Endothelial cell of umbilical vein (primary cell): Measurements from ENCODE around the gene LGALSL. TPM values are rescaled to one million over a fixed set of nuclear protein-coding genes. Genes with fewer than 3 reads are reported as not detected.

ENCODE experiments used
- BruUV-seq: library from RNA; stranded (reverse); fragments of 400-500 nt; replicated peaks from 2 replicates; lab custom pipeline; 2021; lab: Mats Ljungman, UMichigan
- CTCF ChIA-PET: fragments of 300-600, 350-600 bp; sonication (Branson Sonifier 250); formaldehyde crosslinking; loops from one replicate; lab custom pipeline; 2021; ENCODE audit warnings: antibody characterized with exemption, inconsistent platforms; lab: Charles Lee
- POLR2A ChIA-PET: fragments of 300-600, 350-600 bp; sonication (Branson Sonifier 250); formaldehyde crosslinking; loops from one replicate; lab custom pipeline; 2021; ENCODE audit warnings: antibody characterized with exemption, inconsistent platforms; lab: Charles Lee
- DNase-seq: peaks from one replicate; pipeline ENCODE4 v3.0.0-alpha.2; 2011; ENCODE audit warnings: low read depth, low spot score
- FAIRE-seq: peaks from 2 replicates; lab custom pipeline; 2011; peaks lifted over from hg19 to GRCh38; lab: Jason Lieb, UNC
- H2AFZ ChIP-seq: 2 replicates; pipeline ENCODE4 v1.6.0; 2012; ENCODE audit warnings: low read depth, low read length, control low read depth, inconsistent platforms
- H3K27ac ChIP-seq: 2 replicates; pipeline ENCODE4 v1.5.1; 2011; ENCODE audit warnings: low read depth, mild to moderate bottlenecking, control low read depth, low read length, moderate library complexity; ENCODE audit not compliant: insufficient read depth
- H3K27me3 ChIP-seq, 2 experiments: 2 replicates each; pipeline versions ENCODE4 v1.6.0 to v1.6.1; 2011; ENCODE audit warnings: low read length in 2 of 2, mixed read lengths in 1 of 2; ENCODE audit not compliant: control insufficient read depth in 2 of 2, insufficient read depth in 2 of 2
- H3K36me3 ChIP-seq, 2 experiments: 2 replicates in 1 of 2; 3 replicates in 1 of 2; pipeline ENCODE4 v1.5.1; 2011; ENCODE audit warnings: low read length in 2 of 2, mild to moderate bottlenecking in 1 of 2, moderate library complexity in 1 of 2; ENCODE audit not compliant: control insufficient read depth in 2 of 2, insufficient read depth in 2 of 2; ENCODE audit errors: extremely low read depth in 1 of 2
- H3K4me1 ChIP-seq: 3 replicates; pipeline ENCODE4 v1.5.1; 2011; ENCODE audit warnings: mild to moderate bottlenecking, low read length; ENCODE audit not compliant: control insufficient read depth, insufficient read depth; ENCODE audit errors: extremely low read depth
- H3K4me2 ChIP-seq: 2 replicates; pipeline ENCODE4 v1.6.1; 2011; ENCODE audit warnings: low read length, control low read depth, mixed read lengths; ENCODE audit not compliant: insufficient read depth
- H3K4me3 ChIP-seq, 3 experiments: fragments of 200-600 bp in 1 of 3; sonication (generic), shearing (Covaris generic) in 1 of 3; replicated peaks in 1 of 3; 2 replicates each; pipeline ENCODE4 v1.5.1; 2011 to 2016; ENCODE audit warnings: control low read depth in 3 of 3, low read length in 3 of 3, mild to moderate bottlenecking in 2 of 3, inconsistent platforms in 1 of 3, low read depth in 1 of 3, moderate library complexity in 1 of 3; ENCODE audit not compliant: insufficient read depth in 1 of 3
- H3K79me2 ChIP-seq: 2 replicates; pipeline ENCODE4 v1.6.0; 2012; ENCODE audit warnings: low read length, inconsistent platforms; ENCODE audit not compliant: control insufficient read depth, insufficient read depth
- H3K9ac ChIP-seq: replicated peaks from 2 replicates; pipeline ENCODE3; 2011; ENCODE audit warnings: low read length, control low read depth; ENCODE audit not compliant: insufficient read depth; ENCODE audit errors: extremely low read depth
- H3K9me1 ChIP-seq: replicated peaks from 3 replicates; pipeline ENCODE4 v1.6.0; 2011; ENCODE audit warnings: mild to moderate bottlenecking, low read length; ENCODE audit not compliant: control insufficient read depth, insufficient read depth; ENCODE audit errors: extremely low read depth
- H3K9me3 ChIP-seq: replicated peaks from 2 replicates; pipeline ENCODE4 v1.5.1; 2012; ENCODE audit warnings: low read length, inconsistent platforms; ENCODE audit not compliant: control insufficient read depth, insufficient read depth
- H4K20me1 ChIP-seq: replicated peaks from 2 replicates; pipeline ENCODE3; 2011; ENCODE audit warnings: mild to moderate bottlenecking, low read length; ENCODE audit not compliant: control insufficient read depth, insufficient read depth; ENCODE audit errors: extremely low read depth
- EZH2 ChIP-seq: IDR thresholded peaks from 2 replicates; pipeline ENCODE4 v1.6.1; 2012; ENCODE audit warnings: borderline replicate concordance, low read depth, mild to moderate bottlenecking, moderate library complexity, low read length, inconsistent platforms; ENCODE audit not compliant: severe bottlenecking
- FOS ChIP-seq: IDR thresholded peaks from 2 replicates; pipeline ENCODE4 v1.6.1; 2011; ENCODE audit warnings: mild to moderate bottlenecking, low read length, moderate library complexity, borderline replicate concordance; ENCODE audit not compliant: insufficient read depth
- JUN ChIP-seq: IDR thresholded peaks from 2 replicates; pipeline ENCODE4 v1.6.1; 2011; ENCODE audit warnings: borderline replicate concordance, low read depth; ENCODE audit not compliant: insufficient read length, insufficient read depth
- MAX ChIP-seq: IDR thresholded peaks from 2 replicates; pipeline ENCODE4 v1.6.1; 2011; ENCODE audit not compliant: insufficient read depth, insufficient read length
- POLR2A ChIP-seq: IDR thresholded peaks from 2 replicates; pipeline ENCODE4 v1.6.1; 2012; ENCODE audit warnings: low read depth, mild to moderate bottlenecking, control low read depth, low read length
- POLR2AphosphoS5 ChIP-seq: IDR thresholded peaks from 2 replicates; pipeline ENCODE4 v1.6.1; 2012; ENCODE audit warnings: low read depth, mild to moderate bottlenecking, control low read depth, low read length, moderate library complexity; ENCODE audit not compliant: insufficient read depth
- dilution Hi-C: fragments of 300-500 bp; cut with MboI; formaldehyde crosslinking; loops from one replicate; pipeline ENCODE4 v1.15.0; 2019; ENCODE audit warnings: low sequenced_read_pairs; ENCODE audit not compliant: extremely low pct_ligation_motif_present
- intact Hi-C: fragments of 100-400 bp; cut with micrococcal nuclease; formaldehyde crosslinking; loops from one replicate; pipeline ENCODE4 v1.10.0; 2022
- polyA plus RNA-seq, 4 experiments: library from polyadenylated mRNA; depleted of rRNA in 3 of 4; stranded (reverse) in 3 of 4; unstranded in 1 of 4; fragments of >200 nt; gene quantifications; 2 replicates each; pipeline versions ENCODE4 v1.2.1 to v1.2.3, GENCODE V29; 2011 to 2012; ENCODE audit warnings: missing spikeins in 1 of 4
- total RNA-seq: library from RNA; stranded (reverse); gene quantifications from 2 replicates; pipeline ENCODE4 v1.2.3, GENCODE V29; 2021
- TF ChIP-seq, protein P1 (sequence below), 2 donors: IDR thresholded peaks; 1 replicate in 1 of 2; 2 replicates in 1 of 2; pipeline ENCODE4 v1.5.1; 2011; ENCODE audit warnings: low read length in 2 of 2, mild to moderate bottlenecking in 2 of 2, moderate library complexity in 2 of 2, control low read depth in 1 of 2, inconsistent platforms in 1 of 2, low read depth in 1 of 2; ENCODE audit not compliant: insufficient read depth in 1 of 2; ENCODE audit errors: extremely low read depth in 1 of 2

Gene LGALSL
- total and polyA plus RNA-seq, 2 donors (not counting 3 experiments of a cell fraction or from before 2014, with no cell fraction given), result 2.3 to 2.6 TPM

GRCh38 chr2:64501946-64502345, 48.0 kb downstream of the LGALSL start:
- no peak overlapping the region for H3K4me3 ChIP-seq
- no peaks in the 10 kb centered on the region for H3K9me1 ChIP-seq
- TF ChIP-seq POLR2A, result no peak
- no peak for TF ChIP-seq EZH2
- TF ChIP-seq FOS, result no peak
- no peak for TF ChIP-seq MAX
- no peak for TF ChIP-seq POLR2AphosphoS5
- TF ChIP-seq, protein P1, sequence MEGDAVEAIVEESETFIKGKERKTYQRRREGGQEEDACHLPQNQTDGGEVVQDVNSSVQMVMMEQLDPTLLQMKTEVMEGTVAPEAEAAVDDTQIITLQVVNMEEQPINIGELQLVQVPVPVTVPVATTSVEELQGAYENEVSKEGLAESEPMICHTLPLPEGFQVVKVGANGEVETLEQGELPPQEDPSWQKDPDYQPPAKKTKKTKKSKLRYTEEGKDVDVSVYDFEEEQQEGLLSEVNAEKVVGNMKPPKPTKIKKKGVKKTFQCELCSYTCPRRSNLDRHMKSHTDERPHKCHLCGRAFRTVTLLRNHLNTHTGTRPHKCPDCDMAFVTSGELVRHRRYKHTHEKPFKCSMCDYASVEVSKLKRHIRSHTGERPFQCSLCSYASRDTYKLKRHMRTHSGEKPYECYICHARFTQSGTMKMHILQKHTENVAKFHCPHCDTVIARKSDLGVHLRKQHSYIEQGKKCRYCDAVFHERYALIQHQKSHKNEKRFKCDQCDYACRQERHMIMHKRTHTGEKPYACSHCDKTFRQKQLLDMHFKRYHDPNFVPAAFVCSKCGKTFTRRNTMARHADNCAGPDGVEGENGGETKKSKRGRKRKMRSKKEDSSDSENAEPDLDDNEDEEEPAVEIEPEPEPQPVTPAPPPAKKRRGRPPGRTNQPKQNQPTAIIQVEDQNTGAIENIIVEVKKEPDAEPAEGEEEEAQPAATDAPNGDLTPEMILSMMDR (IDR thresholded peaks at IDR 0.05; ENCODE audit: extremely low read depth in 1 of 2, insufficient read depth in 1 of 2, low read depth in 1 of 2, low read length in 2 of 2), result no peak
- no peak for TF ChIP-seq JUN
- FAIRE-seq (no peak), DNase-seq (no peak)
- BruUV-seq, result no TSS peak
- H3K9me3 ChIP-seq, result no peaks in the 10 kb centered on the region
- dilution Hi-C loops, result no loop called here
- ChIA-PET POLR2A (no interaction called here), CTCF (interaction anchor here (1.2 to 3.3 kb wide), 5 partner anchors 9 to 171 kb away, joined by 3 to 15 read pairs (median 4); no protein-coding TSS in a partner anchor)
- H3K27me3 ChIP-seq, result peaks cover 24 to 37% of the 10 kb centered on the region in 2 experiments
- no peak overlapping the region for H3K27ac ChIP-seq
- H3K4me2 ChIP-seq, result no peak overlapping the region
- intact Hi-C loops, result no loop called here
- no peaks in the 10 kb centered on the region for H3K4me1 ChIP-seq
- H2AFZ ChIP-seq, result no peak overlapping the region
- H3K79me2 ChIP-seq, result no peaks in the 10 kb centered on the region
- no peaks in the 10 kb centered on the region for H4K20me1 ChIP-seq
- no peaks in the 10 kb centered on the region for H3K36me3 ChIP-seq
- H3K9ac ChIP-seq, result no peak overlapping the region
